H9 (cell line): ENCODE measurements around the gene FCHSD2. TPM values are rescaled to one million over a fixed set of nuclear protein-coding genes. Genes with fewer than 3 reads are reported as not detected.

ENCODE experiments used
- DNase-seq: peaks from one replicate; pipeline ENCODE4 v3.0.0-alpha.2; 2017
- H2AFZ ChIP-seq: one replicate; pipeline ENCODE4 v1.6.1; 2013; ENCODE audit warnings: mild to moderate bottlenecking, low read length, control low read depth, moderate library complexity
- H2AK5ac ChIP-seq: 2 replicates; pipeline ENCODE4 v1.6.1; 2013; ENCODE audit warnings: low read length, control low read depth, mixed read lengths; ENCODE audit not compliant: insufficient read length
- H2BK120ac ChIP-seq: one replicate; pipeline ENCODE4 v1.6.1; 2013; ENCODE audit warnings: low read depth, mild to moderate bottlenecking, low read length, control low read depth, inconsistent platforms; ENCODE audit not compliant: poor library complexity, severe bottlenecking
- H2BK12ac ChIP-seq: 2 replicates; pipeline ENCODE4 v1.6.1; 2013; ENCODE audit warnings: low read length, control low read depth, mixed read lengths, low read depth; ENCODE audit not compliant: insufficient read length
- H2BK15ac ChIP-seq: 2 replicates; pipeline ENCODE4 v1.6.1; 2013; ENCODE audit warnings: low read depth, low read length, control low read depth
- H2BK20ac ChIP-seq: one replicate; pipeline ENCODE4 v1.6.1; 2013; ENCODE audit warnings: low read depth, mild to moderate bottlenecking, low read length, control low read depth, inconsistent platforms; ENCODE audit not compliant: poor library complexity, severe bottlenecking
- H2BK5ac ChIP-seq: 2 replicates; pipeline ENCODE4 v1.6.1; 2013; ENCODE audit warnings: low read length, control low read depth, mixed read lengths; ENCODE audit not compliant: insufficient read length
- H3K14ac ChIP-seq: 2 replicates; pipeline ENCODE4 v1.6.1; 2013; ENCODE audit warnings: low read length, control low read depth; ENCODE audit not compliant: insufficient read depth
- H3K18ac ChIP-seq: 2 replicates; pipeline ENCODE4 v1.6.1; 2013; ENCODE audit warnings: low read depth, mild to moderate bottlenecking, mixed read lengths, low read length, control low read depth; ENCODE audit not compliant: insufficient read length
- H3K23ac ChIP-seq: 2 replicates; pipeline ENCODE4 v1.6.1; 2013; ENCODE audit warnings: low read length, control low read depth, mixed read lengths, low read depth; ENCODE audit not compliant: insufficient read length
- H3K23me2 ChIP-seq: 2 replicates; pipeline ENCODE4 v1.6.1; 2013; ENCODE audit warnings: low read depth, mild to moderate bottlenecking, mixed read lengths, low read length, control low read depth; ENCODE audit not compliant: insufficient read length, poor library complexity, severe bottlenecking
- H3K27ac ChIP-seq: 2 replicates; pipeline ENCODE4 v1.5.1; 2013; ENCODE audit warnings: low read length, control low read depth, mixed read lengths, low read depth; ENCODE audit not compliant: insufficient read length
- H3K27me3 ChIP-seq: 2 replicates; pipeline ENCODE4 v1.6.1; 2013; ENCODE audit warnings: low read length, control low read depth, inconsistent platforms; ENCODE audit not compliant: insufficient read depth
- H3K4ac ChIP-seq: 2 replicates; pipeline ENCODE4 v1.6.1; 2013; ENCODE audit warnings: low read depth, mild to moderate bottlenecking, control low read depth, inconsistent platforms, low read length, moderate library complexity
- H3K4me1 ChIP-seq: 2 replicates; pipeline ENCODE4 v1.6.1; 2013; ENCODE audit warnings: low read length, control low read depth, inconsistent platforms; ENCODE audit not compliant: insufficient read depth
- H3K4me2 ChIP-seq: 2 replicates; pipeline ENCODE4 v1.6.1; 2013; ENCODE audit warnings: low read length, control low read depth, mixed read lengths; ENCODE audit not compliant: insufficient read length, insufficient read depth
- H3K56ac ChIP-seq: 2 replicates; pipeline ENCODE4 v1.6.1; 2013; ENCODE audit warnings: low read depth, mild to moderate bottlenecking, mixed read lengths, low read length, control low read depth; ENCODE audit not compliant: insufficient read length
- H3K79me1 ChIP-seq: 2 replicates; pipeline ENCODE4 v1.6.1; 2013; ENCODE audit warnings: low read depth, mild to moderate bottlenecking, moderate library complexity, low read length, control low read depth, inconsistent platforms; ENCODE audit not compliant: insufficient read depth, poor library complexity, severe bottlenecking
- H3K79me2 ChIP-seq: 2 replicates; pipeline ENCODE4 v1.6.1; 2013; ENCODE audit warnings: low read length, control low read depth, inconsistent platforms; ENCODE audit not compliant: insufficient read depth
- H3K9ac ChIP-seq: 2 replicates; pipeline ENCODE4 v1.6.1; 2013; ENCODE audit warnings: low read length, control low read depth, mixed read lengths; ENCODE audit not compliant: insufficient read length; ENCODE audit errors: extremely low read depth
- H3K9me3 ChIP-seq: one replicate; pipeline ENCODE4 v1.6.1; 2013; ENCODE audit warnings: low read depth, low read length, inconsistent platforms; ENCODE audit not compliant: control insufficient read depth
- H3T11ph ChIP-seq: one replicate; pipeline ENCODE4 v1.6.1; 2013; ENCODE audit warnings: mild to moderate bottlenecking, low read length, control low read depth, inconsistent platforms
- H4K20me1 ChIP-seq: one replicate; pipeline ENCODE4 v1.6.1; 2013; ENCODE audit not compliant: control insufficient read depth, insufficient read length, insufficient read depth
- H4K5ac ChIP-seq: 2 replicates; pipeline ENCODE4 v1.6.1; 2013; ENCODE audit warnings: low read depth, mild to moderate bottlenecking, mixed read lengths, low read length, control low read depth; ENCODE audit not compliant: insufficient read length
- H4K8ac ChIP-seq: replicated peaks from 2 replicates; pipeline ENCODE4 v1.6.1; 2013; ENCODE audit warnings: low read length, control low read depth, mixed read lengths, low read depth; ENCODE audit not compliant: insufficient read length
- H4K91ac ChIP-seq: 2 replicates; pipeline ENCODE4 v1.6.1; 2013; ENCODE audit warnings: low read depth, mild to moderate bottlenecking, moderate library complexity, mixed read lengths, low read length, control low read depth; ENCODE audit not compliant: insufficient read length
- H3K27ac Mint-ChIP-seq, 3 experiments: 2 replicates in 2 of 3; 3 replicates in 1 of 3; pipeline ENCODE4 v1.8.0; 2020 to 2021; ENCODE audit warnings: mixed read lengths in 3 of 3, mild to moderate bottlenecking in 1 of 3, moderate library complexity in 1 of 3
- H3K27me3 Mint-ChIP-seq: 2 replicates; pipeline ENCODE4 v1.8.0; 2021; ENCODE audit warnings: low read depth, mild to moderate bottlenecking, moderate library complexity, mixed read lengths
- H3K36me3 Mint-ChIP-seq, 3 experiments: 2 replicates in 2 of 3; 3 replicates in 1 of 3; pipeline ENCODE4 v1.8.0; 2020 to 2021; ENCODE audit warnings: low read depth in 3 of 3, mixed read lengths in 3 of 3; ENCODE audit not compliant: insufficient read depth in 1 of 3
- H3K4me1 Mint-ChIP-seq, 2 experiments: 2 replicates each; pipeline ENCODE4 v1.8.0; 2020; ENCODE audit warnings: mixed read lengths in 2 of 2
- H3K4me3 Mint-ChIP-seq, 2 experiments: 2 replicates in 1 of 2; 3 replicates in 1 of 2; pipeline ENCODE4 v1.8.0; 2020 to 2021; ENCODE audit warnings: mild to moderate bottlenecking in 2 of 2, mixed read lengths in 2 of 2, moderate library complexity in 1 of 2
- H3K9me3 Mint-ChIP-seq, 2 experiments: 2 replicates in 1 of 2; 3 replicates in 1 of 2; pipeline ENCODE4 v1.8.0; 2020; ENCODE audit warnings: mild to moderate bottlenecking in 2 of 2, mixed read lengths in 2 of 2, moderate library complexity in 1 of 2
- CTCF ChIP-seq: fragments of 200-600 bp; sonication (generic); conservative IDR thresholded peaks from 3 replicates; pipeline ENCODE4 v1.8.0; 2021; ENCODE audit warnings: antibody characterized with exemption, mild to moderate bottlenecking
- whole genome bisulfite sequencing: extraction: QIAGEN DNeasy Blood & Tissue Kit; methylation state at CpG from one replicate; pipeline ENCODE4 v1.1.7; 2013; ENCODE audit warnings: missing lambda C conversion rate, low lambda C conversion rate, mixed read lengths; ENCODE audit not compliant: insufficient read length; ENCODE audit errors: extremely low coverage; 5-methylcytosine and 5-hydroxymethylcytosine counted together
- total RNA-seq: library from RNA; stranded (reverse); gene quantifications from 2 replicates; pipeline ENCODE4 v1.2.1, GENCODE V29; 2021

Gene FCHSD2
- total RNA-seq, 1 experiment from 2014 or later, result 17.8 TPM

GRCh38 chr11:73059915-73060314 is 82.2 kb downstream of the FCHSD2 start:
- no peaks in the 10 kb centered on the region for H3K27me3 Mint-ChIP-seq
- H3K36me3 Mint-ChIP-seq, result no peaks in the 10 kb centered on the region
- no peak overlapping the region for H3K18ac ChIP-seq
- no peak overlapping the region for H3K4me3 Mint-ChIP-seq
- no peaks in the 10 kb centered on the region for H3K9me3 Mint-ChIP-seq
- H3K4ac ChIP-seq, result no peak overlapping the region
- no peak overlapping the region for H4K91ac ChIP-seq
- H2BK20ac ChIP-seq, result no peak overlapping the region
- H3K27ac ChIP-seq, result no peak overlapping the region
- H3K79me1 ChIP-seq, result no peaks in the 10 kb centered on the region
- no CpG with 5 or more reads among the region's 1 CpG for WGBS
- no peak overlapping the region for H4K5ac ChIP-seq
- no peak overlapping the region for H2BK15ac ChIP-seq
- no peak overlapping the region for H3K56ac ChIP-seq
- H4K8ac ChIP-seq, result no peak overlapping the region
- H3K14ac ChIP-seq, result no peak overlapping the region
- no peak overlapping the region for H3K27ac Mint-ChIP-seq
- H2BK120ac ChIP-seq, result no peak overlapping the region
- H3K79me2 ChIP-seq, result no peaks in the 10 kb centered on the region
- H4K20me1 ChIP-seq, result no peaks in the 10 kb centered on the region
- H3K9me3 ChIP-seq, result no peaks in the 10 kb centered on the region
- H3T11ph ChIP-seq, result no peak overlapping the region
- H3K27me3 ChIP-seq, result no peaks in the 10 kb centered on the region
- H3K4me1 Mint-ChIP-seq, result peaks cover 2 to 19% of the 10 kb centered on the region in 2 experiments
- no peak overlapping the region for H2BK12ac ChIP-seq
- DNase-seq, result no peak
- no peak overlapping the region for H3K4me2 ChIP-seq
- no peaks in the 10 kb centered on the region for H3K4me1 ChIP-seq
- H2AFZ ChIP-seq, result no peak overlapping the region
- H3K23ac ChIP-seq, result no peak overlapping the region
- no peaks in the 10 kb centered on the region for H3K23me2 ChIP-seq
- H2AK5ac ChIP-seq, result no peak overlapping the region
- no peak for TF ChIP-seq CTCF
- no peak overlapping the region for H2BK5ac ChIP-seq
- H3K9ac ChIP-seq, result no peak overlapping the region
